KMS-11 (cell line): ENCODE results near the gene DISP1.

Experiments
- H2AFZ ChIP-seq: fragments of 200-600 bp; sonication (generic); 2 replicates; pipeline ENCODE4 v1.6.1; 2016; ENCODE audit warnings: antibody characterized with exemption, mixed run types, low read depth
- H3K27ac ChIP-seq: fragments of 200-600 bp; sonication (generic); 2 replicates; pipeline ENCODE4 v1.6.1; 2016; ENCODE audit warnings: mild to moderate bottlenecking, mixed run types
- H3K27me3 ChIP-seq: fragments of 200-600 bp; sonication (generic); 2 replicates; pipeline ENCODE4 v1.6.1; 2017; ENCODE audit warnings: mild to moderate bottlenecking, low read depth, mixed run types, moderate library complexity; ENCODE audit not compliant: insufficient read depth
- H3K36me3 ChIP-seq: fragments of 200-600 bp; sonication (generic); 2 replicates; pipeline ENCODE4 v1.6.1; 2017; ENCODE audit warnings: mild to moderate bottlenecking, mixed run types; ENCODE audit not compliant: insufficient read depth
- H3K4me1 ChIP-seq: fragments of 200-600 bp; sonication (generic); 2 replicates; pipeline ENCODE4 v1.6.1; 2016; ENCODE audit warnings: mild to moderate bottlenecking, low read depth, mixed run types; ENCODE audit not compliant: poor library complexity, severe bottlenecking
- H3K4me2 ChIP-seq: fragments of 200-600 bp; sonication (generic); 2 replicates; pipeline ENCODE4 v1.7.0; 2016; ENCODE audit warnings: mild to moderate bottlenecking, mixed run types
- H3K4me3 ChIP-seq: fragments of 200-600 bp; sonication (generic); IDR thresholded peaks from 2 replicates; pipeline ENCODE4 v1.6.1; 2017; ENCODE audit warnings: low read depth, low read length, mixed read lengths; ENCODE audit not compliant: insufficient read depth
- H3K79me2 ChIP-seq: fragments of 200-600 bp; sonication (generic); 2 replicates; pipeline ENCODE4 v1.6.1; 2016; ENCODE audit warnings: low read depth, mixed run types; ENCODE audit not compliant: insufficient read depth
- H3K9ac ChIP-seq: fragments of 200-600 bp; sonication (generic); 2 replicates; pipeline ENCODE4 v1.6.1; 2016; ENCODE audit warnings: mild to moderate bottlenecking, mixed run types
- H4K20me1 ChIP-seq: fragments of 200-600 bp; sonication (generic); 2 replicates; pipeline ENCODE4 v1.6.1; 2016; ENCODE audit warnings: mild to moderate bottlenecking, mixed run types; ENCODE audit not compliant: insufficient read depth
- CTCF ChIP-seq: fragments of 200-600 bp; sonication (generic); conservative IDR thresholded peaks from 2 replicates; pipeline ENCODE4 v1.6.1; 2017; ENCODE audit warnings: low read depth, mild to moderate bottlenecking, antibody characterized with exemption, low read length, moderate library complexity, mixed read lengths

Gene DISP1

DNA sequence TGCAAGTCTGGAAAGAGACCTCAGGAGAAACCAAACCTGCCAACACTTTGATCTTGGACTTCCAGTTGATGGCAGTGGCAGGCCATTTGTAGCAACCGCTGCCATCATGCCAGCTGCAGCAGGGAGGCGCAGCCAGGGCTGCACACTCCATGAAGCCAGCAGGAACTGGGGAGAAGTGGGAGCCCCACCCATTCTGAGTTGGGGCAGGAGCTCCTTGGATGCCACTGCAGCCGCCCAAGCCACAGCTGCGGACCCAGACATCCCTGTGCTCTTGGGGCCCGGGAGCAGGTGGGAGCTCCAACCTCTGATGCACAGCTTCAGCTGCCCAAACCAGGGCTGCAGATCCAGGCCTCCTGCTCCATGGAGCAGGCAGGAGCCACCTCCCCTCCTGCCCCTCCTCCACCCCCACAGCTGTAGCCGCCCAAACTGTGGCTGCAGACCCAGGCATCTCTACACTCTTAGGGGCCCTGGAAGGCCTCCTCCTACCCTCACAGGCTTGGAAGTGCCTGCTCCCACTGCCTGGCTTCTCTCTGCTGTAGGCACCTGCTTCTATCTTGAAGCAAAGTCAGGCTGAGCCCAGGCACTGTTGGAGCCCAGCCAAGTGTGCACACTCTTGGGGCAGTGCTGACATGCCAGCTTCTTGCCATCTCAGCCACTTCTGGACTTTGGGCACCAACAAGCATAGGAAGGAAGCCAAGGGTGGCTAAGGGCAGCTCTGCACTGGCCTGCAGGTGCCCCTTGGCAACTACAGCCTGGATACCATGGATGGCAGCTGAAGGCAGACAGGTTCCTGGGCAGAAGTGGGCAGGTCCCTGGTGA, 20.0 kb upstream of the DISP1 start:
- Histone ChIP-seq H3K4me2 (no peak overlapping the region), H4K20me1 (no peaks in the 10 kb centered on the region), H3K4me1 (no peaks in the 10 kb centered on the region), H2AFZ (no peak overlapping the region), H3K4me3 (no peak overlapping the region), H3K36me3 (no peaks in the 10 kb centered on the region), H3K27me3 (no peaks in the 10 kb centered on the region), H3K27ac (no peak overlapping the region), H3K79me2 (no peaks in the 10 kb centered on the region), H3K9ac (no peak overlapping the region)
- no peak for TF ChIP-seq CTCF

DNA sequence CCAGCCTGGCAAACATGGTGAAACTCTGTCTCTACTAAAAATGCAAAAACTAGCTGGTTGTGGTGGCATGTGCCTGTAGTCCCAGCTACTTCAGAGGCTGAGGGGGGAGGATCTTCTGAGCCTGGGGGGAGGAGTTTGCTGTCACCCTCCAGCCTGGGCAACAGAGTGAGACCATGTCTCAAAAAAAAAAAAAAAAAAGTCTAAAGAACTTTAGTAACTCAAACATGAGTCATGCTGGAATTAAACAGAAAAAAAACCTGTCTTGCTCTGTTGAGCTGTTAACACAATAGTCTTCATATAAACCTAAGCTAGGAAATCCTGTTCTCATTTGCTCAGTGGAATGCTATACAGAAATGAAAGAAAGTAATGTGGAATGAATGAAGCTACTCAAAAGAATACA, 16.7 kb upstream of the DISP1 start:
- no peak overlapping the region for H3K4me2 ChIP-seq

DNA sequence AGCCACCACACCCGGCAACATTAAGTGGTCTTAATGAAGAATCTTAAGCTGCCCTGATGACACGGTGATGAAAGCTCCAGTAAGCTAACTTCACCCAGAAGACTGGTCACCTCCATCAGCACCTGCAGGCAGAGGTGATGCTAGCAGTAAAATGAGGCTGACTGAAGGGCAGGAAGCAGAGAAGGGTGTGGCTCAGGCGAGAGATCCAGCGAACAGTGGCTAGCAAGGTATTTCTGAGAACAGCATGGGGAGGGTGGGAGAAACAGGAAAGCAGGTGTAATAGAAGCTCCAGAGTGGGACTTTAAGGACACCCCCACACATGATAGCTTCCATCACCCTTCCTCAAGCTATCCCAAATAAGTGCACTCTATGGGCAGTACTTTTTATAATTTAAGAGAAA, 15.9 kb upstream of the DISP1 start:
- Histone ChIP-seq H3K4me2 (no peak overlapping the region), H4K20me1 (no peaks in the 10 kb centered on the region), H3K36me3 (no peaks in the 10 kb centered on the region), H3K27me3 (no peaks in the 10 kb centered on the region), H3K79me2 (no peaks in the 10 kb centered on the region), H2AFZ (no peak overlapping the region), H3K27ac (no peak overlapping the region), H3K4me3 (no peak overlapping the region), H3K4me1 (no peaks in the 10 kb centered on the region), H3K9ac (no peak overlapping the region)
- TF ChIP-seq CTCF: no peak

More for the DNA sequence above, 16.7 kb upstream of the DISP1 start:
- no peaks in the 10 kb centered on the region for H4K20me1 ChIP-seq
- no peaks in the 10 kb centered on the region for H3K27me3 ChIP-seq
- TF ChIP-seq CTCF: no peak
- H3K36me3 ChIP-seq: no peaks in the 10 kb centered on the region
- H2AFZ ChIP-seq: no peak overlapping the region
- H3K4me1 ChIP-seq: no peaks in the 10 kb centered on the region
- no peak overlapping the region for H3K4me3 ChIP-seq
- no peaks in the 10 kb centered on the region for H3K79me2 ChIP-seq
- H3K9ac ChIP-seq: no peak overlapping the region
- H3K27ac ChIP-seq: no peak overlapping the region

- Histone ChIP-seq H3K4me1 (no peaks in the 10 kb centered on the region), H3K4me2 (no peak overlapping the region), H2AFZ (no peak overlapping the region), H3K4me3 (no peak overlapping the region), H3K27ac (no peak overlapping the region), H3K9ac (no peak overlapping the region), H3K79me2 (no peaks in the 10 kb centered on the region), H3K27me3 (no peaks in the 10 kb centered on the region), H3K36me3 (no peaks in the 10 kb centered on the region), H4K20me1 (no peaks in the 10 kb centered on the region)
- no peak for TF ChIP-seq CTCF
Observed at GRCh38 chr1:222801067-222801466, 13.8 kb upstream of the DISP1 start.
